B cell (primary cell): ENCODE results near the gene CELA2A.

Experiments
- CTCF ChIP-seq: fragments of 200-600 bp; IDR thresholded peaks from one replicate; pipeline ENCODE4 v1.8.0; 2022; ENCODE audit warnings: antibody characterized with exemption, mild to moderate bottlenecking
- EZH2 ChIP-seq: IDR thresholded peaks from 2 replicates; pipeline ENCODE4 v1.6.1; 2012; ENCODE audit warnings: borderline replicate concordance, low read depth, mild to moderate bottlenecking, moderate library complexity, low read length; ENCODE audit not compliant: insufficient read depth, poor library complexity, severe bottlenecking

- TF ChIP-seq CTCF (no peak), EZH2 (no peak)
Measured at GRCh38 chr1:15423355-15424077, 33.0 kb upstream of the CELA2A start.
